GM19025 (cell line): Measurements from ENCODE around the gene TYW1.
"Not testable (repeated sequence)": the region's sequence is repeated elsewhere in the genome, so short reads cannot be mapped to it uniquely, and the experiment has no call there.

Experiments
- ATAC-seq: cut with Tn5 transposase; IDR thresholded peaks from one replicate; pipeline ENCODE4 v1.9.1; 2021; ENCODE audit warnings: mild to moderate bottlenecking, low read depth, moderate library complexity; ENCODE audit not compliant: unreplicated experiment

Gene TYW1

DNA sequence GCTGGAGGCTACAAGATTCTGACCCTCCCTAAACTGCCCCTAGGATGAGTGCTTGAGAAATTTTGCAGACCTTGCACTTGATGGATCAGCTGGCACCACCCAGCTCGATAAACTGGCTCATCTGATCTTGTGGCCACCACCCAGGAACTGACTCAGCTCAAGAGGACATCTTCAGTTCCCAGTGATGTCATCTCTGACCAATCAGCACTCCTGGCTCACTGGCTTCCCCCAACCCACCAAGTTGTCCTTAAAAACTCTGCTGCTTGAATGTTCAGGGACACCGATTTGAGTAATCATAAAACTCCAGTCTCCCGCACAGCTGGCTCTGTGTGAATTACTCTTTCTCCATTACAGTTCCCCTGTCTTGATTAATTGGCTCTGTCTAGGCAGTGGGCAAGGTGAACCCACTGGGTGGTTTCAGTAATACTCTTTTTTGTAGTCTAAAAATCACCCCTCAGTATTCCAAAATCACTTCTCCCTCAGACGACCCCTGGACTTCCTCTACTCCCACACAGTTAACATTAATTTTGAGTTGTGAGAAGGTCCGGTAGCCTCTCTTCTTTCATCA, 229.8 kb downstream of the TYW1 start:
- not testable (repeated sequence) for ATAC-seq

GRCh38 chr7:67226967-67227366, 230.3 kb downstream of the TYW1 start:
- ATAC-seq, result not testable (repeated sequence)

DNA sequence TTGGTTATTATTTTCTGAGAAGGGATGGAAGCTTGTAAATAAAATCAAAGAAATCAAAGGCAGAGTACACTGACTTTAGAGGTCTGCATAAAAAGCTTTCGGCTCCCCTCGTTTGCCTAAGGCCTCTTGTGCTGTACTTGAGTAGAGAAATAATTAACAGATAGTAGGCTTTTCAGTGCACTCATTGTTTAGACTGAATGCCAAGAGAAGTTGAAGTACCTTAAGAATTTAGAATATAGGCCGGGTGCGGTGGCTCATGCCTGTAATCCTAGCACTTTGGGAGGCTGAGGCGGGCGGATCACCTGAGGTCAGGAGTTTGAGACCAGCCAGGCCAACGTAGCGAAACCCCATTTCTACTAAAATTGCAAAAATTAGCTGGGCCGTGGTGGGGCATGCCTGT, 232.4 kb downstream of the TYW1 start:
- not testable (repeated sequence) for ATAC-seq

- ATAC-seq, result not testable (repeated sequence)
Observed at GRCh38 chr7:67230029-67230428, 233.4 kb downstream of the TYW1 start.

GRCh38 chr7:67233506-67233905, 236.9 kb downstream of the TYW1 start:
- ATAC-seq, result not testable (repeated sequence)

GRCh38 chr7:67236216-67236615, 239.6 kb downstream of the TYW1 start:
- not testable (repeated sequence) for ATAC-seq

DNA sequence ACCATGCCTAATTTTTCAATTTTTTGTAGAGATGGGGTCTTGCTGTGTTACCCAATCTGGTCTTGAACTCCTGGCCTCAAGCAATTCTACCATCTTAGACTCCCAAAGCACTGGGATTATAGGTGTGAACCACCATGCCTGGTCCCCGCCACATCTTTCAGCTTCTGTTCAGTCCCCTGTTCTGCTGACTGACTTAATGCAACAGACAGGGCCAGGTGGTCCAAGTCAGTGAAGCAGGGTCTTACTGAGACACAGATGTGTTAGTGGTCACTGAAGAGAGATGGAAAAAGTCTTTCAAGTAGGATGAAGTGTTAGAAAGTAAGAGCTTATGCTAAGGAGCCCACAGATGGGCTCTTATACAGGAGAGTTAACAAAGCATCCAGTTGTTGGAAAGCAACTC, 246.2 kb downstream of the TYW1 start:
- not testable (repeated sequence) for ATAC-seq

GRCh38 chr7:67248364-67248763, 251.7 kb downstream of the TYW1 start:
- not testable (repeated sequence) for ATAC-seq

DNA sequence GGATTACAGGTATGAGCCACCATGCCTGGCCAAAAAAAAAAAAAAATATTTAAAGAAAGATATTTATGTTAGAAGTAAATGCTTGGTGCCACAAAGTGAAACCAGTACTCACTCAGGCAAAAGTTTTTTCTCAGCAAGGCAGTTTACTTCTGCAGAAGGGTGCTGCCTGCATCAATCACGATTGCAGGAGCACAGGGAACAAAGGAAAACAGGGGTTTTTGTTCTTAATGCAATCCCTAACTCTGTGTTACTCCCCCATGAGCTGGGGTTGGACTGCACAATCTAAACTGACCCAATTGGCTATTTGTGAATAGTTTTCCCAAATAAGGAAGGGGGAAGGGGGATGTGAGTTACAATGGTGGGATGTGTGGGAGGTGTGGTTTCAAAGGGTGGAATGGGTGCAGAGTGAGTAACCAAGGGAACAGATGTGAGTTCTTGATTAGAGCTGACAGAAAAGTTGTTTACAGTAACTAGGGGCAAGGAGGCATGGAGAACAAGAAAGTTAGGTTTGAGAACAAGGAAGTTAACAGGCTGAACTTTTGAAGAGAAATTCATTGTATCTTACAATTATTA, 255.4 kb downstream of the TYW1 start:
- no peak for ATAC-seq

GRCh38 chr7:67255076-67255475, 258.4 kb downstream of the TYW1 start:
- ATAC-seq, result not testable (repeated sequence)

GRCh38 chr7:67257779-67258178, 261.1 kb downstream of the TYW1 start:
- ATAC-seq, result not testable (repeated sequence)

- ATAC-seq, result not testable (repeated sequence)
Observed at GRCh38 chr7:67259363-67259762, 262.7 kb downstream of the TYW1 start.

GRCh38 chr7:67260166-67260586, 263.5 kb downstream of the TYW1 start:
- ATAC-seq, result not testable (repeated sequence)

- ATAC-seq, result not testable (repeated sequence)
Observed at GRCh38 chr7:67264000-67264399, 267.4 kb downstream of the TYW1 start.

GRCh38 chr7:67266070-67266469, 269.4 kb downstream of the TYW1 start:
- not testable (repeated sequence) for ATAC-seq

GRCh38 chr7:67267914-67268313, 271.3 kb downstream of the TYW1 start:
- ATAC-seq, result no peak

- ATAC-seq, result not testable (repeated sequence)
Observed at GRCh38 chr7:67269916-67270315, 273.3 kb downstream of the TYW1 start.
